HepG2 (cell line): ENCODE measurements around the gene TOM1L2. TPM values are rescaled to one million over a fixed set of nuclear protein-coding genes. Genes with fewer than 3 reads are reported as not detected.
A peak's percentile ranks its signal among the peaks of the same experiment; 100 is the strongest.
"Not testable (repeated sequence)": the region's sequence is repeated elsewhere in the genome, so short reads cannot be mapped to it uniquely, and the experiment has no call there.

ENCODE experiments used
- ATAC-seq: fragments of 200-7000 bp; cut with Tn5 transposase; 3 replicates; pipeline ENCODE4 v1.9.1; 2020; ENCODE audit warnings: mild to moderate bottlenecking, moderate library complexity
- BruUV-seq: library from RNA; stranded (reverse); fragments of 400-500 nt; replicated peaks from 2 replicates; lab custom pipeline; 2021; lab: Mats Ljungman, UMichigan
- CTCF ChIA-PET: fragments of 300-600 bp; formaldehyde crosslinking; extraction: SDS; loops from one replicate; lab custom pipeline; 2021; ENCODE audit warnings: low total read pairs, inconsistent platforms, low intra/inter-chr PET ratio; lab: Yijun Ruan, JAX
- POLR2A ChIA-PET: fragments of 350-600 bp; sonication (Branson Sonifier 250); formaldehyde crosslinking; loops from one replicate; lab custom pipeline; 2020; ENCODE audit warnings: antibody characterized with exemption, inconsistent platforms; lab: Yijun Ruan, JAX
- DNase-seq: peaks from one replicate; pipeline ENCODE4 v3.0.0-alpha.2; 2015; ENCODE audit warnings: low spot score
- FAIRE-seq: peaks from 3 replicates; lab custom pipeline; 2011; peaks lifted over from hg19 to GRCh38; lab: Jason Lieb, UNC
- H2AFZ ChIP-seq: one replicate; pipeline ENCODE4 v1.6.1; 2011; ENCODE audit warnings: low read length, inconsistent platforms
- H3K27ac ChIP-seq: fragments of 300-600 bp; 3 replicates; pipeline ENCODE4 v1.8.0; 2011; ENCODE audit warnings: mixed run types, mild to moderate bottlenecking, mixed read lengths, low read length, inconsistent platforms; ENCODE audit not compliant: insufficient read depth; ENCODE audit errors: extremely low read length
- H3K27me3 ChIP-seq, 2 experiments: fragments of 200-600 bp in 1 of 2; 2 replicates in 1 of 2; 3 replicates in 1 of 2; pipeline versions ENCODE4 v1.6.0 to v1.8.0; 2011; ENCODE audit warnings: low read length in 2 of 2, mild to moderate bottlenecking in 2 of 2, moderate library complexity in 2 of 2, inconsistent platforms in 1 of 2; ENCODE audit not compliant: insufficient read depth in 2 of 2, control insufficient read depth in 1 of 2
- H3K36me3 ChIP-seq, 2 experiments: fragments of 200-600 bp in 1 of 2; replicated peaks in 1 of 2; 2 replicates in 1 of 2; 3 replicates in 1 of 2; pipeline versions ENCODE4 v1.5.1 to v1.8.0; 2011; ENCODE audit warnings: low read length in 2 of 2, inconsistent platforms in 1 of 2; ENCODE audit not compliant: insufficient read depth in 2 of 2, control insufficient read depth in 1 of 2
- H3K4me1 ChIP-seq: 2 replicates; pipeline ENCODE4 v1.5.1; 2012; ENCODE audit warnings: low read length, inconsistent platforms; ENCODE audit not compliant: insufficient read depth
- H3K4me2 ChIP-seq: 2 replicates; pipeline ENCODE4 v1.6.0; 2011; ENCODE audit warnings: low read depth, low read length, inconsistent platforms
- H3K4me3 ChIP-seq, 3 experiments: fragments of 200-600 bp in 1 of 3; sonication (generic), shearing (Covaris generic) in 1 of 3; replicated peaks in 1 of 3; 2 replicates each; pipeline ENCODE4 v1.5.1; 2011 to 2016; ENCODE audit warnings: low read length in 3 of 3, inconsistent platforms in 2 of 3, low read depth in 2 of 3, mild to moderate bottlenecking in 2 of 3, control low read depth in 1 of 3, mixed read lengths in 1 of 3; ENCODE audit not compliant: insufficient read depth in 1 of 3
- H3K79me2 ChIP-seq: one replicate; pipeline ENCODE4 v1.6.1; 2011; ENCODE audit warnings: low read length, inconsistent platforms; ENCODE audit not compliant: insufficient read depth
- H3K9ac ChIP-seq: 2 replicates; pipeline ENCODE4 v1.6.0; 2011; ENCODE audit warnings: mild to moderate bottlenecking, low read depth, low read length, inconsistent platforms; ENCODE audit not compliant: insufficient read depth
- H3K9me3 ChIP-seq: 2 replicates; pipeline ENCODE4 v1.5.1; 2012; ENCODE audit warnings: mild to moderate bottlenecking, low read length
- H4K20me1 ChIP-seq: 2 replicates; pipeline ENCODE4 v1.6.0; 2011; ENCODE audit warnings: inconsistent platforms, mild to moderate bottlenecking, low read length, moderate library complexity; ENCODE audit not compliant: insufficient read depth
- CBX5 ChIP-seq: sonication (generic); formaldehyde crosslinking; IDR thresholded peaks from 2 replicates; pipeline ENCODE4 v1.4.0; 2020; ENCODE audit warnings: missing genetic modification reagents, borderline replicate concordance
- SETDB1 ChIP-seq: sonication (generic); formaldehyde crosslinking; IDR thresholded peaks from 2 replicates; pipeline ENCODE4 v1.5.1; 2020; ENCODE audit warnings: missing genetic modification reagents, mild to moderate bottlenecking, borderline replicate concordance
- ZFX ChIP-seq: sonication (generic); formaldehyde crosslinking; IDR thresholded peaks from 2 replicates; pipeline ENCODE4 v1.4.0; 2020; ENCODE audit warnings: mild to moderate bottlenecking, low read depth, missing genetic modification reagents, moderate library complexity
- WGBS: methylation state at CpG from one replicate; pipeline ENCODE4 v1.1.6; 2017; ENCODE audit warnings: low lambda C conversion rate; 5-methylcytosine and 5-hydroxymethylcytosine counted together
- in situ Hi-C: cut with HindIII; loops from 2 replicates; pipeline ENCODE4 v1.10.0; 2017; ENCODE audit warnings: low pct_unique_long_range_greater_than_20kb; ENCODE audit not compliant: extremely low pct_ligation_motif_present
- intact Hi-C: fragments of 100-400 bp; cut with micrococcal nuclease; formaldehyde crosslinking; loops from one replicate; pipeline ENCODE4 v1.10.0; 2022; ENCODE audit not compliant: unreplicated experiment
- polyA plus RNA-seq, 8 experiments: library from polyadenylated mRNA; depleted of rRNA in 3 of 8; stranded (reverse) in 7 of 8; unstranded in 1 of 8; fragments of >200 nt; fragmentation: Illumina TruSeq in 4 of 8; extraction: Trizol in 4 of 8; gene quantifications; 2 replicates each; pipeline versions ENCODE4 v1.2.1 to v1.2.3, GENCODE V29; 2011 to 2016; ENCODE audit warnings: low read depth in 4 of 8, missing spikeins in 1 of 8, mixed read lengths in 1 of 8; ENCODE audit not compliant: insufficient read depth in 1 of 8
- total RNA-seq, 5 experiments: library from RNA; depleted of rRNA; stranded (reverse); fragments of >200 nt; fragmentation: Illumina TruSeq; extraction: Trizol; gene quantifications; 2 replicates each; pipeline ENCODE4 v1.2.3, GENCODE V29; 2016; ENCODE audit warnings: low read depth in 1 of 5
- TF ChIP-seq, protein P1 (sequence below): IDR thresholded peaks from 2 replicates; pipeline ENCODE4 v1.6.1; 2016
- TF ChIP-seq, protein P2 (sequence below): sonication (generic); formaldehyde crosslinking; IDR thresholded peaks from 2 replicates; pipeline ENCODE4 v1.5.1; 2020; ENCODE audit warnings: mild to moderate bottlenecking, missing genetic modification reagents, moderate library complexity

TOM1L2 gene
- total and polyA plus RNA-seq, 2 of the 13 experiments (the other 11 are each of a cell fraction or from before 2014, with no cell fraction given): 4.7 to 7.4 TPM

DNA sequence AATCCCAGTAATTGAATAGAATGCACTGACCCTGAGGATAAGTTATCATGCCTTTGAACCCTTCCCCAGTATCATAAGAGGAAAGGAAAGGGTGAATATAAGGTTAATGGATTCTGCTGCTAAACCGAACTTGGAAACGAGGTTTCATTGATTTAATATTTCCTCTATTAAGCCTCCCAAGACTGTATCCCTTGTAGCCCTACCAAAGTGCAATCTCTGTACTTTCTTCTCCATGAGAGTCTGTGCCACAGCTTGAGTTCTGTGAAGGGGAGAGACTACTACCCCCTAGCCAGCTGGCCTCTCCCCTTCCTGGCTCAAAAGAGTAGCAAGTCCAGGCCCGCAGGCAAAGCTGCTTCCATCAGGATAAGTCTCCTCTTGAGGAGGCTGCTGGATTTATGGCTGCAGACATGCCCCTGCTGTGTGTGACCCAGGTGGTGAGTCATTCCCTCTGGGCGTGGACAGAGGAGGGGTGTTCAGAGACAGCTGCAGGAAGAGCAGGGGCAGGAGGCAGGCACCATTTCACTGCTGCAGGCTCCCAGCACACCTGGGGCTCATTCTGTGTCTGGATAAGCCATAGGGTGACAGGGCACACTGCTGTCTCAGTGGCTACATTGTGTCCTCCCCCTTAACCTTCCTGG, 58.4 kb downstream of the TOM1L2 start (continued):
- TF ChIP-seq, protein P1, sequence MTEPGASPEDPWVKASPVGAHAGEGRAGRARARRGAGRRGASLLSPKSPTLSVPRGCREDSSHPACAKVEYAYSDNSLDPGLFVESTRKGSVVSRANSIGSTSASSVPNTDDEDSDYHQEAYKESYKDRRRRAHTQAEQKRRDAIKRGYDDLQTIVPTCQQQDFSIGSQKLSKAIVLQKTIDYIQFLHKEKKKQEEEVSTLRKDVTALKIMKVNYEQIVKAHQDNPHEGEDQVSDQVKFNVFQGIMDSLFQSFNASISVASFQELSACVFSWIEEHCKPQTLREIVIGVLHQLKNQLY (CRISPR knock-in tag): 0 out of 2 replicates have a peak, but pooled peaks have one; percentile 37
- 0 out of 2 replicates have a peak, but pooled peaks have one; percentile 27 for TF ChIP-seq CBX5 (CRISPR knock-in tag)

DNA sequence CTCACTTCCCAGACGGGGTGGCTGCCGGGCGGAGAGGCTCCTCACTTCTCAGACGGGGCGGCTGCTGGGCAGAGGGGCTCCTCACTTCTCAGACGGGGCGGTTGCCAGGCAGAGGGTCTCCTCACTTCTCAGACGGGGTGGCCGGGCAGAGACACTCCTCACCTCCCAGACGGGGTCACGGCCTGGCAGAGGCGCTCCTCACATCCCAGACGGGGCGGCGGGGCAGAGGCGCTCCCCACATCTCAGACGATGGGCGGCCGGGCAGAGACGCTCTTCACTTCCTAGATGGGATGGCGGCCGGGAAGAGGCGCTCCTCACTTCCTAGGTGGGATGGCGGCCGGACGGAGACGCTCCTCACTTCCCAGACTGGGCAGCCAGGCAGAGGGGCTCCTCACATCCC, 59.9 kb downstream of the TOM1L2 start:
- H3K27ac ChIP-seq, H3K9me3 ChIP-seq, H3K9ac ChIP-seq, H3K4me3 ChIP-seq, H3K4me2 ChIP-seq, H3K36me3 ChIP-seq, CTCF ChIA-PET, H3K27me3 ChIP-seq, H4K20me1 ChIP-seq, intact Hi-C loops, H2AFZ ChIP-seq, FAIRE-seq, BruUV-seq, in situ Hi-C loops, ATAC-seq, DNase-seq, H3K79me2 ChIP-seq, POLR2A ChIA-PET: not testable (repeated sequence)
- 95% methylated on average over 4 of the region's 27 CpGs for WGBS
- peaks cover 34% of the 10 kb centered on the region for H3K4me1 ChIP-seq

DNA sequence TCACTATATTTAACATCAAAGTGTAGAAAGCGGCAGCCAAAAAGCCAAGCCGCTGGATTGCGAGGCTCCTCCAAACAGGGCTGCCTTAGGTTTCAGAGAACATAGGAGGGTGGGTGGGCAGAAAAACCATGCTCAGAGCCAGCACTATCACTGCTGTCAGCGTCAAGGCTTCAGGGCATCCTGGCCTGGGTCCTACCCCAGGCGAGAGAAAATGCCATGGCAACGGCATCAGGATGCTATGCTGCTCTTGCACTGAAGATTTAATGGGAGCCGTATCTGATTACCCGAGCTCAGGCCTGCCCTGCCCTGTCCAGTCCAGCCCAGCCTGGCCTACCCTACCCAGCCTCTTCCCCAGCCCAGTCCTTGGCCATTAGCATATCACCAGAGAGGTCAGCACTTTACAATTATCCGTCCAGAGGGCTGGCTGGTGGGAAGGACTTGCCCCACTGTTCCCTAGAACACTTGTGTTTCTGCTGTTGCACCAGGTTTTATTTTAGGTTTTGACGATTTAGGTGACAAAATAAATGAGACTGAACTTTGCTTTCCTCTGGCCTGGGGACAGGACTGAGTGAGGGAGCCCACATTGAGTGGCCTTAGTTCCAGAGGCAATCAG, 61.1 kb downstream of the TOM1L2 start:
- in situ Hi-C loops: no loop called here
- ATAC-seq: peak; percentile 80
- ChIA-PET CTCF (no interaction called here), POLR2A (interaction anchor here (2.0 kb wide), 1 partner anchor 11 kb away, joined by 6 read pairs; no protein-coding TSS in a partner anchor)
- Histone ChIP-seq H3K27me3 (no peaks in the 10 kb centered on the region), H3K79me2 (no peaks in the 10 kb centered on the region), H2AFZ (no peak overlapping the region), H3K36me3 (no peaks in the 10 kb centered on the region), H3K27ac (peak overlapping the region; percentile 58), H4K20me1 (no peaks in the 10 kb centered on the region), H3K9ac (no peak overlapping the region), H3K4me2 (peak overlapping the region; percentile 32; the same call in 1 of the 2 replicates), H3K9me3 (no peaks in the 10 kb centered on the region), H3K4me3 (no peak overlapping the region), H3K4me1 (peaks cover 47% of the 10 kb centered on the region)
- intact Hi-C loops: no loop called here
- FAIRE-seq: no peak
- TF ChIP-seq, protein P2, sequence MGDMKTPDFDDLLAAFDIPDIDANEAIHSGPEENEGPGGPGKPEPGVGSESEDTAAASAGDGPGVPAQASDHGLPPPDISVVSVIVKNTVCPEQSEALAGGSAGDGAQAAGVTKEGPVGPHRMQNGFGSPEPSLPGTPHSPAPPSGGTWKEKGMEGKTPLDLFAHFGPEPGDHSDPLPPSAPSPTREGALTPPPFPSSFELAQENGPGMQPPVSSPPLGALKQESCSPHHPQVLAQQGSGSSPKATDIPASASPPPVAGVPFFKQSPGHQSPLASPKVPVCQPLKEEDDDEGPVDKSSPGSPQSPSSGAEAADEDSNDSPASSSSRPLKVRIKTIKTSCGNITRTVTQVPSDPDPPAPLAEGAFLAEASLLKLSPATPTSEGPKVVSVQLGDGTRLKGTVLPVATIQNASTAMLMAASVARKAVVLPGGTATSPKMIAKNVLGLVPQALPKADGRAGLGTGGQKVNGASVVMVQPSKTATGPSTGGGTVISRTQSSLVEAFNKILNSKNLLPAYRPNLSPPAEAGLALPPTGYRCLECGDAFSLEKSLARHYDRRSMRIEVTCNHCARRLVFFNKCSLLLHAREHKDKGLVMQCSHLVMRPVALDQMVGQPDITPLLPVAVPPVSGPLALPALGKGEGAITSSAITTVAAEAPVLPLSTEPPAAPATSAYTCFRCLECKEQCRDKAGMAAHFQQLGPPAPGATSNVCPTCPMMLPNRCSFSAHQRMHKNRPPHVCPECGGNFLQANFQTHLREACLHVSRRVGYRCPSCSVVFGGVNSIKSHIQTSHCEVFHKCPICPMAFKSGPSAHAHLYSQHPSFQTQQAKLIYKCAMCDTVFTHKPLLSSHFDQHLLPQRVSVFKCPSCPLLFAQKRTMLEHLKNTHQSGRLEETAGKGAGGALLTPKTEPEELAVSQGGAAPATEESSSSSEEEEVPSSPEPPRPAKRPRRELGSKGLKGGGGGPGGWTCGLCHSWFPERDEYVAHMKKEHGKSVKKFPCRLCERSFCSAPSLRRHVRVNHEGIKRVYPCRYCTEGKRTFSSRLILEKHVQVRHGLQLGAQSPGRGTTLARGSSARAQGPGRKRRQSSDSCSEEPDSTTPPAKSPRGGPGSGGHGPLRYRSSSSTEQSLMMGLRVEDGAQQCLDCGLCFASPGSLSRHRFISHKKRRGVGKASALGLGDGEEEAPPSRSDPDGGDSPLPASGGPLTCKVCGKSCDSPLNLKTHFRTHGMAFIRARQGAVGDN: peak; percentile 32; the same call in 1 of the 2 replicates
- TF ChIP-seq SETDB1 (CRISPR knock-in tag): no peak
- TF ChIP-seq ZFX (CRISPR knock-in tag): peak; percentile 32; the same call in 1 of the 2 replicates
- no peak for DNase-seq
- 84% methylated on average over 8 of the region's 10 CpGs for WGBS
- no TSS peak for BruUV-seq
